ENCODE results near the gene CRIP1.

The CRIP1 gene

DNA sequence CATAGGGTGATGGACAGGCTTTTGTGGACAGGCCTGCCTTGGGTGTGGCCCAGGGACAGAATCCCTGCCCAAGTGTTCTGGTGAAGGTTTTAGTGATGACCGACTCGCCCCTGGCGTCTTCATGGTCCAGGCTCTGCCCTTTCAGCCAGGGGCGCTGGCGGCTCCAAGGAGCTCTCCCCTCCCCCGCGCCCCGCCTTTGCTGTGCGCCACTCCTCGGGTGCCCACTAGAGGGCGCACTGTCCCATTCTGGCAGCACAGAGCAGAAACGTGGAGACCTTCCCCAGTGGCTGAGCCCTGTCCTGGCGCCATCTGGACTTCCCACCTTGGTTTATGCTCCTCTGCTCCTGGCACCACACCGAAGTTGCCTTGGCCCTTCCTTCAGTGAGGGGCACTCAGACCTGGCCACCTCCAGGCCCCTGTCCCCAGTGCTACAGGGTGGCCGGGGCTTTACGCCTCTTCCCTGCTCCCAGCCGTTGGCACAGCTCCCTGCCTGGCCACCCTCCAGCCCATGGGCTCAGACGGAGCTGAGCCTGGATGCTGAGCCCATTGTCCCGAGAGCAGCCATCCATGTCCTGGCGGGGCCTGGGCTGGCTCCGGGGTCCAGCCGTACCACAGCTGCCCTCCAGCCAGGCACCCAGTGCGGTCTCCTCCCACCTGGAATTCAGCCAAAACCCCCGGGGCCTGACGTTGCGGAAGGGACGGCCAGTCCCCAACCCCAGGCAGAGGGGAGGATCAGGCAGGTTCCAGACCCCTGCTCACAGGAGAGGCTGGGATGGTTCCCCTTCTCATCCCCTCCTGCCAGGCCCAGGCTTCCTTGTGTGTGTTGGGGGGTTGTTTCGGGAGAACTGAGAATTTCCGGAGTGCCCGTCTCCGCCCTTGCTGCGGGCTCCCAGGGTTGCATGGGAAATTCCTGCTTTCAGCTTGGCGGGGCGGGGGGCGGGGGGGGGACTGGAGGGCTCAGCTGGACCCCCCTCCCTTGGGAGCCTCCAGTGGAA is 5.6 kb upstream of the CRIP1 start:
- peak; percentile 93 for DNase-seq (ENCODE audit: low spot score)

DNA sequence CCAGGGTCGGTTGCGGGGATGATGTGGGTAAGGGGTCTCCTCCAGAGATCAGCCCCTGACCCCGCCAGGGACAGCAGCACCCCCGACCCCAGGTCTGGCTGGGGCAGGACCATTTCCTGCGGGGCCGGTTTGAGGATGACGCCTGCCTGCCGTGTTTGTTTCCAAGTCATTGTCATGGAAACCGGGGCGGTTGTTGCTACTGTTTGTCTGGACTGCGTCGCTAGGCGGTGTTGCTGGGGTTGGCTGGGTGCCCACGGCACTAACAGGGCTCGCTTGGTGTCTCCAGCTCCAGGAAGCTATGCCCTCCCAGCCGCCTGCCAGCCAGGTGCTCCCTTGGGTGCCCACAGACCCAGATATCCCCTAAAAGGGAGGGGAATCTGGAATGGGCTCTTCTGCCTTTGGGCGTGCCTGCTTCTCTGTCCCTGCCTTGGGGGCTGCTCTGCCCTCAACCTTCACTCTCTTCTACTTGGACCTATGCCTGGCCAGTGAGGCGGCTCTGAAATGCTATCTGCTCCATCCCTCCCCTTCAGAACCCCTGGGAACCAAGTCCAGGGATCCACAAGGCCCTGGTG is 4.7 kb upstream of the CRIP1 start:
- peak; percentile 95 for DNase-seq (ENCODE audit: low spot score)

DNA sequence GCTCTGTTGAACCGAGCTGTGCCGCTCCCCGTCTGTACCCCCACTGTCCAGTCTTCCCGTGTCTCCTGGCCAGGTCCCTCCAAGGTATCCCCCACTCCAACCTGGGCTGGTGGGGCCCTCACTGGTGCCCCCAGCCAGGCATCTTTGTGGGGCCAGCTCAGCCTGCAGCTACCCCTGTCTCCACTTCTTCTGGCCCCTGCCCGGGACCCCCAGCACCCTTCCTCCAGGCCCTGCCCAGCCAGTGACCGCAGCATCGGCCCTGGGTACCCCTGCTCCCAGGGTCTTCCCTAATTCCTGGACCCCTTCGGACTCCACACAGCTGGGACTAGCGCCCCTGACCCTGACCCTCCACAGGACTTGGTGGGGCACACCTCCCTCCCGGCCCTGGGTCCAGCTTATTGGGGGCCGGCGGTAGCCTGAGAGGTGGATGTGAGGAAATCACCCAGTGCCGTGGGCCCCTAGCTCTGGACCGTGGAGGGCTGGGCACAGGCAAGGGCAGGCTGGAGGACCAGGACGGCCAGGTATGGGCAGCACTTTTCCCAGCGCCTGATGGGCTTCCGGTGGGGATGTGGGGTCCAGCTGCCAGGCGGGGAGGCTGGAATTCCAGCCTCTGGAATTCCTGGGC is 4.1 kb upstream of the CRIP1 start:
- DNase-seq (ENCODE audit: low spot score): no peak

DNA sequence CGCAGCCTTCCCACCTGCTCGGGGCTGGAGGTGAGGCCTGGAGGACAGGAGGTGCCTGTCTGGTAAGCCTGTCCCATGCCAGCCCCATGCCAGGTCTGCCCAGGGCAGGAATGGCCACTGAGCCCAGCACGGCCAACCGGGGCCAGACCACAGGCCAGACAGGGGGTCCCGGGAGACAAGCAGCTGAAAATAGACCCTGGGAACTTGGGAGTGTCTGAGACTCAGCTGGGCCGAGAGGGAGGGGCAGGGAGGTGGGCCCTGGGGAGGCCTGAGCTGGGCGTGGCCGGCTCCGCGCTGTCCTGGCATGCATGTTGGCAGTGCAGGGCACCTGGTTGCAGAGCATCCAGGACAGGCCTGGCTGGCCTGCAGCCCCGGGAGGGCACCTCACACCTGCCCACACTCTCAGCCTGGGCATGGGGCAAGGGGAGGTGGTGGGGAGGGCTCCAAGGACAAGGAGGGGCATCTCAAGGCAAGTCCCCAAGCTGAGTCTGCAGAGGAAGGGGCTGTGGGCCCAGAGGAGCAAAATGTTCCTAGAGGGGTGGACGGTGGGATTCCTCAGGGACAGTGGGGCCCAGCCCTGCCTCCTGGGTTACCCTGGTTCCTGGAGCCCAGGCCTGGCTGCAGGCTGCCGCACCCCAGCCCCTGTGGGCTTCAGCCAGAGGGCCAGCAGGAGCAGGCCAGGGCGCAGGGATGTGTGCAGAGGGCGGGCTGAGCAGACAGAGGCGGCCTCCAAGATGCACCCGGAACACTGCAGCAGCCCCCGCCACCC is 3.2 kb upstream of the CRIP1 start:
- no peak for DNase-seq (ENCODE audit: low spot score)

DNA sequence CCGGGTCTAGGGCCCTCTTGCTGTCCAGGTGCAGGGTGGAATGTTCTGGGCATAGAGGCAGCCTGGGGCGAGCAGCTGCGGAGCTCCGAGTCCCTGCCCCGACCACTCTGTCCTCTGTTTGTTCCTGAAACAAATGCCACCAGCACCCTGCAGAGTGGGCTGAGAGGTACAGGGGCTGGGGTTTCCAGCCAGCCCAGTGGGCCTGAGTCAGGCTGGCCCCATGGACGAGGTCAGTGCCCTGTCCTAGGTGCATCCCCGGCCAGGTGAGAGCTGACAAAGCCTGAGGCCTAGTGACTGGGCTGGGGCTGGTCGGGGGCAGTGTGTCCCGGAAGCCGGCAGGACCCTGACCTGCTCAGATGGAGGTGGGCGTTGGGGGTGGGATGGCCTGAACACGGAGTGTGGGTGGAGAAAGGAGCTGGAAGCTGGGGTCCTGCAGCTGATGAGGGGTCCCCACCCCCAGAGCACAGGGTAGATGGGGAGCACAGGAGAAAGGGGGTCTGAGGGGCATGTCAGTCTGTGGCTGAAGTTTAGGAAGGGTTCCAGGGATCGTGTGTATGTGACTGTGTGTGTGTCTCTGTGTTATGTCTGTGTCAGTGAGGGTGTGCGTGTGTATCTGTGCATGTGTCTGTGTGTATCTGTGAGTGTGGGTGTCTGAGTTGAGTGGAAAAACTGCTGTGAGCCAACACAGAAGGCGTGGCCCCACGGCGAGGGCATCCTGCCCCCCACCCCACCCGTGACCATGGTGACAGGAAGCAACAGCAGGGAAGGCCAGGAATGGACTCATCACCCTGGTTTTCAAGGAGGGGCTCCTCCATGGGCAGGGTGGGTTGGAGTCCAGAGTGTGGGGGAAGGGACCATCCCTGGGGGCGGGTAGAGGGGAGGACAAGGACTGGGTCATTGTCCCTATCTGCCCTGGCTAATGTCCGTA is 2.4 kb upstream of the CRIP1 start:
- peak; percentile 68 for DNase-seq (ENCODE audit: low spot score)

DNA sequence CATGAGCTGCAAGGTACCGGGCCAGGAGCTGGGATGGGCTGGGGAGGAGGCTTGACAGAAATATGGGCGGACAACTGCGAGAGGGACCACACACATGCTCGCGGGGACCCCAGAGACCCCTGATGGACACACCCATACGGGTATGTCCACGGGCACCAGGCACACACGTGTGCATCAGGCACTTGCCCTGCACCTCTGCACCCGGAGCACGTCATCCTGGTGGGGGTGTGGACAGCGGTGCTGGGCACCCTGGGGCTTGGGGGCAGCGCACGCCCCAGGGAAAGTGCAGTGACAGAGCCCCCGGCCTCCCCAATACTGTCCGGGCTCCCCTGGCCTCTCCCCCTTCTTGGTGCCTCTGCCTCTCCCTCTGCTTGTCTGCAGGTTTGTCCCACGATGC is 1.7 kb upstream of the CRIP1 start:
- no peak for DNase-seq (ENCODE audit: low spot score)

DNA sequence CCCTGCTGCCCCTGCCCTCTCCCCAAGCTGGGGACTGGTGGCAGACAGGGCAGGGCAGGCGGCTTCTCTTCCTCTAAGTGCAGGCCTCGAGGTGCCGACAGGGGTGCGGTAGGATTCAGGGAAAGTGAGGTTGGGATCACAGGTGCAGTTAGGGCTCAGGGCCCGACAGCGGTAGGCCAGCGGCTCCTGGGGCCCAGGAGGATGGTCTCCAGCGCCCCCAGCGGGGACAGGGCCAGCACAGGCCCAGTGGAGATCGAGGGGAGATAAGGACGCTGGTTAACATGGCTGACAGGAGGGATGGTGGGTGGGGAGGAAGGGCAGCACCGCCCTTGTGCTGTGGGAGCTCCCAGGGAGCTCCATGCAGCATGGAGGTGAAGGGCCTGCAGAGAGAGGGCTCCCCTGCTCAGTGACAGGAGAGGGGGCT is 935 bp upstream of the CRIP1 start:
- DNase-seq (ENCODE audit: low spot score): no peak

DNA sequence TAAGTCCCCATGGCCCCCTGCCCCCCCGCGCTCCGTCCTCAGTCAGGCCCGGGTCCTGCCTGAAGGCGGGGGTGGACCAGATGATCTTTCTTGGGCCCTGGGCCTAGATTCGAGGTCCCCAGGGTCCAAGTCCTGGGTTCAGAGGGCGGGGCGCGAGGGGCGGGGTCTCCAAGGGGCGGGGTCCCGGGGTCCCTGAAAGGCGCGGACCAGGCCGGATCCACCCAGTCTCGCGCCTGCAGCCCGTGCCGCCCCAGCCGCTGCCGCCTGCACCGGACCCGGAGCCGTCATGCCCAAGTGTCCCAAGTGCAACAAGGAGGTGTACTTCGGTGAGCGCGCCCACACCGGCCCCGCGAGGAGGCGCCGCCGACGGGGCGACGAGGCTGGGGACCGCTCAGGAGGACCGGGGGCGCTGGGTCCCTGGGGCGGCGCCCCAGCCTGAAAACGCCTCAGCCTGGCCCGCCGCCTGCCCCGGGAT is 325 bp downstream of the CRIP1 start:
- DNase-seq (ENCODE audit: low spot score): no peak

DNA sequence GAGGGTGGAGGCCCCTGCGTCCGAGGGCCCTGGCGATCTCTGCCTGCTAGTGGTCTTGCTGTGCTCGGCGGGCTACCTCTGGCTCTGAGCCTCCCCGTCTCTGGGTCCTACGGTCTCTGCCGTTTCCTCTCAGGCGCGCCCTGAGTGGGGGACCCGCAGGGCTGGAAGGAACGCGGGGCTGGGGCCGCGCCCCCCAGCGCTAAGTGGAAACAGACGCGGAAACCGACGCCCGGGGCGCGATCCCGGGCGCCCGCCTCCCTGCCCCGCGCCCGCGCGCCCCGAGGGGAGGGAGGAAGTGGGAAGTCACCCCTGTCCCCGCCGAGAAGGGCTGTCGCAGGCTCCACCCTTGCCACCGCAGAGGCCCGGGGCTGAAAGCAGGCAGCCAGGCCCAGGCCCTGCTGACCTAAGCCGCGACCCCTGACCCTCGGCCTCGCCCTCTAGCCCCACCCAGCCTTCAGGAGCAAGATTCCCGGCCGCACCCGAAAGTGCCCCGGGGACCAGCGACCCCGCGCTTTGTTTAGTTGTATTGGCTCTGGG is 831 bp downstream of the CRIP1 start:
- DNase-seq (ENCODE audit: low spot score): no peak

DNA sequence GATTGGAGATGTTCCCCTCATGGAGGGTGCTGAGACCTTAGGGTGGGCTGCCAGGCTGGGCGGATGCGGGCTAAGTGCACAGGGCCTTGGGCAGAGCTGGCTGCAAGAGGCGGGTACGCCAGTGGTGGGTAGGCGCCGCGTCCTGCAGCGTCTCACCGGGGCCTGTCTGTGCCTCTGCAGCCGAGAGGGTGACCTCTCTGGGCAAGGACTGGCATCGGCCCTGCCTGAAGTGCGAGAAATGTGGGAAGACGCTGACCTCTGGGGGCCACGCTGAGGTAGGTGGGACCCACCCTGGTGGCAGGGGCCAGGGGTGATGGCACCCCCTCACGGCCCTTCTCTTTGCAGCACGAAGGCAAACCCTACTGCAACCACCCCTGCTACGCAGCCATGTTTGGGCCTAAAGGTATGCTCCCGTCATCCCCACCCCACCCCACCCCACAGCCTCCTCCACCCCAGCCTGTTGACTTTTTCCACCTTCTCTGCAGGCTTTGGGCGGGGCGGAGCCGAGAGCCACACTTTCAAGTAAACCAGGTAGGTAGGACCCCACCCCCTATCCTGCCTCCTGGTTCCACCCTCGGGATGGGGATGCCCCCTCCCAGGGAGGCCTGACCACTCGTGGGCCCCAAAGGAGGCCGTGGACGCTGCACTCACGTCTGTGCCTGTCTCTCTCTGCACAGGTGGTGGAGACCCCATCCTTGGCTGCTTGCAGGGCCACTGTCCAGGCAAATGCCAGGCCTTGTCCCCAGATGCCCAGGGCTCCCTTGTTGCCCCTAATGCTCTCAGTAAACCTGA is 1.5 kb downstream of the CRIP1 start:
- DNase-seq (ENCODE audit: low spot score): no peak

DNA sequence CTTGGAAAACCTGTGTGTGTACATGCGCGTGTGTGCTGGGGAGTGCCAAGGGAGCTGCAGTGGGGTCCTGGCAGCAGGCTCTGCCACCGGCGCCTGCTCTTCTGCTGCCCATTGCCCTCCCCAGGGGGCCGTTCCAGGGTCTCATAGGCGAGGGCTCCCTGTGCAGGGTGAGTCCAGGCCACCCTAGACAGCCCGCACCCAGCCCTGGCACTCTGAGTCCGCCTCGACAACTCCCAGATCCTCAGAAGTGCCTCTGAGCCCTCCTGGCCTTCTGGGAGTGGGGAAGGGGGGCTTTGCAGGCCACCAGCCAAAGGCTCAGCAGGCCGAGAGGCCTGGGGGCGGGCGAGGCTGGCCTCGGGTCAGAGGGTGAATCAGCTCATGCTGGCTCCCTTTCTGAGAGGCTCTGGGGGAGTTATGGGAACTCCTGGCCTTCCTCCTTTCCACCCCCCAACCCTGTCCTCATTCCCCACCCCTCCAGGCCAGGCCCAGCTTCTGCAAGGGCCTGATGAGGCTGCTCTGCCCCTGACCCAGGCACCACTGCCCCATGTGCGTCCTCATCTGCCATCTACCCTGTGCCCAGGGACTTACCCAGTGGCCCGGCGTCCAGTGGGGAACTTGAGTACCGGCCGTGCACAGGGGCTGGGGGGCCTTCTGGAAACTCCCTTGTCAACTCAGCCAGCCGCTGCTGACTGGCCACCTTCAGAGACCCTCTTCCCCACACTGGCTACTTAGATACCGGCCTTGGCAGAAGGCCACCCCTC is 2.3 kb downstream of the CRIP1 start:
- no peak for DNase-seq (ENCODE audit: low spot score)

DNA sequence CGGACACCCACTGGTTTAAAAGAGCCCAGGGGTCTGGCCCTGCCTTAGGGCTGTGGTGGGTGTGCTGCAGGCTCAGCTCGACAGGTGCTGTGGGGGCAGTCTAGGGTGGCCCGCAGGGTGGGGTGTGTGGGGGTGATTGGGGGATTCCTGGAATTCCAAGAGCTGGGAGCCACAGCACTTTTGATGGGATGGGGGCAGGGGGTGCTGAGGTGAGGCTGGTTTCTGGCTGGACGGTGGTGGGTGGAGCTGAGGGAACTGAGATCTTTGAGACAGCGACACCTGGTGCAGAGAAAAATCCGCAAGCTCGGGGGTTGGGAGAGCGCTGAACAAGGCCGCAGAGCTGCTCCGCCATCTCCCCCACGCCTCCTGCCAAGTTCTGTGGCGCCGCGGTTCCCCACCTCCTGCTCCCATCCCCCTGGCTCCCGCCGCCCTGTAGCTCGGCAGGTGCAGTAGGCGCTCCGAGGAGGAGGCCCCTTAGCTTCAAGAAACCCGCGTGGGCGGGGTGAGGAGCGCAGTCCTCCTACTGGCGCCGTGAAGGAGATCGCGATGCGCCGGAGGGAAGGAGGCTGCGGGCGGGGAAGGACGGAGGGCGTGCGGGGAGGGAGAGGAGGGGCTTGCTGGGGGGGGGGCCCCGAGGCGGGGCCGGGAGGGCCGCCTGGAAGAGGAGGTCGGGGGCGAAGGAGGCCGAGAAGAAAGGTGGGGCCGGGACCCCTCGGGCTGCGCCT is 3.0 kb downstream of the CRIP1 start:
- peak; percentile 67 for DNase-seq (ENCODE audit: low spot score)

DNA sequence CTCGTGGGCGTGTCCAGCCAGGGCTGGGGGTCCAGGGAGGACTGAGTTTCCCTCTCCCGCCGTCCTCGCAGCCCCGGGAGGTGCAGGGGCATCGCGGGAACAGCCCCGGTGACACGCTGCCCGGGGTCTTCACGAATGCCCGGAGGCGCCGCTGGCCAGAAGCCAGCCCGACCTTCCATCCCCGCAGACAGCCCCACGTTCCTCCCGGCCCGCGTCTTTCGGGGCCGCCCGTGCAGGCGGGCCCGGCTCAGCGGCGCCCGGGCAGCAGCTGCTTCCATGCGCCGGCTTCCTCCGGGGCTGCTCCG is 3.5 kb downstream of the CRIP1 start:
- no peak for DNase-seq (ENCODE audit: low spot score)

DNA sequence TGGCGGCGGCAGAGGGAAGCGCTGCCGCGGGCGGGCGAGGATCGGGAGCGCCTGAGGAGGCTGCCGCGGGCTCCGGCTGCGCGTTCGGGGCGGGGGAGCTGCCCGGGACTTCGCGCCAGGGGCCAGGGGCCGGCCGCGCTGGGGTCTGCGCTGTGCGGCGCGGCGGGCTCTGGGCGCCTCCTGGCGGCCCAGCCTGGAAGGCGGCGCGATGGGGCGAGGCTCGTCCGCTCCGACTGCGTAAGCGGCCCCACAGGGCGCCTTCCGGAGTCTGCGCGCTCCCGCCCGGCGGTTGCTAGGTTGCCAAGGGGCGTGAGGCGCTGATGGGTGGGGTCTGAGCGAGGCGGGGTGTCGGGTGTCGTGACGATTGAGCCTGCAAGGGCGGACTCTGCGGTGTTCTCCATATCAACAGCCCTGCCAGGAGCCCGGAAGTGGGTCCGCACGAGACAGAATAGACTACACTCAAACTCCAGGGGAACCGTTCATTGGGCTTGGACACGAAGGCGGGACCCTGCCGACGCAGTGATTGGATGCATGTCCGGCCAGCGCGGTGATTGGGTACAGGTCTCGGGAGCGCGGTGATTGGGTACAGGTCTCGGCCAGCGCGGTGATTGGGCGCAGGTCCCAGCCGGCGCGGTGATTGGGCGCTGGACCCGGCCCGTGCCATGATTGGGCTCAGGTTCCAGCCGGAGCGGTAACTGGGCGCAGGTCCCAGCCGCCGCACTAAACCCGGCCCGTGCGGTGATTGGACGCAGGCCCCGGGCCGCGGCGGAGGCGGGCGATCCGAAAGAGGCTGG is 4.1 kb downstream of the CRIP1 start, which contains the start of gene TEDC1:
TSS of gene TEDC1 (plus strand) at position 675 of the 794 bp plus-strand sequence. CDS start 130 bp downstream, outside the sequence.
- peak; percentile 97 for DNase-seq (ENCODE audit: low spot score)

DNA sequence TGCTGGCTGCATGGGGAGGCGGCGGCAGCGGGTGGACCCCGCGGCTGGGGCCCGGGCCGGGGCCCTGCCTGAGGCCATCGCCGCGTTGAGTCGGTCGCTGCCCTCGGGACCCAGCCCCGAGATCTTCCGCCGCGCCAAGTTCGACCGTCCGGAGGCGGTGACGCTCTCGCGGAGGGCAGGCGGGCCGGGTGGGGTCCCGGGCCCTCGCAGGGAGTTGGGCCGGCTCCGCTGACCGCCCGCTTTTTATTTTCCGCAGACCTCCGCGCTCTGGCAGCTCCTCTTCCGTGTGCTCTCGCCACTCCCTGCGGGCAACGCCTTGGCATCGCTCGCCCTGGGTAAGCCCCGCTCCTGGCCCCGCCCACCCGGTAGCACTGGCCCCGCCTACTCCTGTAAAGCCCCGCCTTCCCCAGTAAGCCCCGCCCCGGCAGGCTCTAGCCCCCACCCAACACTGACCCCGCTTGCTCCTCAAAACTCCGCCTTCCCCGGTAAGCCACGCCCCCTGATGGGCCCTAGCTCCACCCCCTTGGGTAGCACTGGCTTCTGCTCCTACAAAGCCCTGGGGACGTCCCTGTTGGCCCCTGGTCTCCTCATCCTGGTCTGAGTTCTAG is 4.8 kb downstream of the CRIP1 start:
- peak; percentile 84 for DNase-seq (ENCODE audit: low spot score)

DNA sequence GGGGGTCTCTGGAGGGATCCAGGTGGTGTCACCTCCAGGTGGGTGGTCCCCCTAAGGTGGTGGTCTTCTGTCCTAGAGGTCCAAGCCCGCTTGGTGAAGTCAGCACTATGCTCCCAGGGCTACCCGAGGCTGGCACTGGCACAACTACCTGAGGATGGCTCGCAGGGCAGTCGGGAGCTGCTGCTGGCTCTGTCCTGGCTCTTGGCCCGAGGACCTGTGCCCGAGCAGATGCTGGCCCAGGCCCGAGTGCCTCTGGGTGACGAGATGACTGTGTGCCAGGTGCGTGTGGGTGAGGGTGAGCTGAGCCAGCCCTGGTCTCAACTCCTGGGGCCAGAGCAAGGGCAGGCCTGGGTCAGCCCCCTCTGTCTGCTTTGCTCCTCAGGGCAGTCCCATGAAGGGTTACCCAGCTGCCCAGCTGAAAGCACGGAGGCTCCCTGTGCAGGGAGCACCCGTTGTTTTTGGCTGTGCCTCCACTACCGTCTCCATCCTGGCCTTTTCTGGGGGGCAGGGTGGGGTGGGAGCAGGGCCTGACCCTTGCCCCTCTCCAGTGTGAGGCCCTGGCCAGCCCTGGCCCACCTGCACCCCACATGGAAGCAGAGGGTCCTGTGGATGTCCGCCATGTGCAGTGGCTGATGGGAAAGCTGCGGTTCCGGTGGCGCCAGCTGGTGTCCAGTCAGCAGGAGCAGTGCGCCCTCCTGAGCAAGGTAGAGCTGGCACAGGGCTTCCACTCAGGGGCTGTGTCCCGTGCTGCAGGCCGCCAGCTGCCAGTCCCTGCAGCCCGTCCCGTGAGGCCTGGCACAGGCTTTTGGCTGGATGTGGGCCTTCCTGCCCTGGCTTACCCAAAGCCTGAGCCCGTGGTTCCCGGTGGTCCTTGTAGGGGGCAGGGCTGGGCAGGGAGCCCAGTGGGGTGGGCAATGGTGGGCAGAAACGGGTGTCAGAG is 5.6 kb downstream of the CRIP1 start:
- DNase-seq (ENCODE audit: low spot score): no peak
